HG03025 (cell line): Measurements from ENCODE around the gene CPLX4.
A peak's percentile ranks its signal among the peaks of the same experiment; 100 is the strongest.

Source experiments
- ATAC-seq: cut with Tn5 transposase; IDR thresholded peaks from one replicate; pipeline ENCODE4 v1.9.1; 2021; ENCODE audit warnings: mild to moderate bottlenecking, moderate library complexity; ENCODE audit not compliant: unreplicated experiment, low FRiP score

Gene CPLX4

GRCh38 chr18:59308248-59308937 lies 10.1 kb downstream of the CPLX4 start:
- peak; percentile 87 for ATAC-seq

- no peak for ATAC-seq
These were observed 11.8 kb downstream of the CPLX4 start for GRCh38 chr18:59306640-59307039.

GRCh38 chr18:59305295-59305694 lies 13.2 kb downstream of the CPLX4 start:
- no peak for ATAC-seq

- no peak for ATAC-seq
These were observed 14.7 kb downstream of the CPLX4 start for GRCh38 chr18:59303656-59304195.

- ATAC-seq: no peak
These were observed 15.4 kb downstream of the CPLX4 start for GRCh38 chr18:59303006-59303405.

- ATAC-seq: no peak
These were observed 16.5 kb downstream of the CPLX4 start for GRCh38 chr18:59301929-59302328.

GRCh38 chr18:59300676-59301285 lies 17.7 kb downstream of the CPLX4 start:
- ATAC-seq: no peak

GRCh38 chr18:59298871-59299270 lies 19.6 kb downstream of the CPLX4 start:
- no peak for ATAC-seq

- ATAC-seq: no peak
These were observed 25.1 kb downstream of the CPLX4 start for GRCh38 chr18:59293317-59293716.

GRCh38 chr18:59286341-59286740 lies 32.1 kb downstream of the CPLX4 start:
- ATAC-seq: no peak

GRCh38 chr18:59282341-59282740 lies 36.1 kb downstream of the CPLX4 start:
- ATAC-seq: no peak

GRCh38 chr18:59279722-59280121 lies 38.7 kb downstream of the CPLX4 start:
- no peak for ATAC-seq

- no peak for ATAC-seq
These were observed 39.3 kb downstream of the CPLX4 start for GRCh38 chr18:59279193-59279592.

GRCh38 chr18:59278793-59279192 lies 39.7 kb downstream of the CPLX4 start:
- ATAC-seq: no peak

- ATAC-seq: no peak
These were observed 42.4 kb downstream of the CPLX4 start for GRCh38 chr18:59276047-59276446.

- no peak for ATAC-seq
These were observed 43.0 kb downstream of the CPLX4 start for GRCh38 chr18:59275406-59275949.

GRCh38 chr18:59274533-59274928 lies 43.9 kb downstream of the CPLX4 start:
- ATAC-seq: no peak

GRCh38 chr18:59273759-59274532 lies 44.5 kb downstream of the CPLX4 start:
- ATAC-seq: no peak

GRCh38 chr18:59272891-59273758 lies 45.3 kb downstream of the CPLX4 start, which contains the start of gene RAX:
RAX (minus strand) TSS chr18:59273454; CDS start chr18:59273206, 248 bp downstream.
- ATAC-seq: no peak
